ENCODE data around the gene TSPAN32.

The TSPAN32 gene
- long read RNA-seq, partial matches to known transcripts = 15 of 38 reads
- long read RNA-seq, other reads (novel, unspliced or antisense) = 19 of 38 reads

- peak; percentile 97 to 100 for DNase-seq (ENCODE audit: low read depth in 1 of 2, low spot score in 1 of 2)
- peak within 1 kb of the TSS; percentile 69 for H3K4me3 ChIP-seq (replicated peaks; ENCODE audit: insufficient read depth, low read length)
- no peaks in the 10 kb centered on the region for H3K27me3 ChIP-seq (ENCODE audit: insufficient read depth, poor library complexity, severe bottlenecking)
- TF ChIP-seq SPI1 (IDR thresholded peaks at IDR 0.05; ENCODE audit: borderline replicate concordance, low read depth) (peak; percentile 76; the same call in 1 of the 2 replicates), CTCF (IDR thresholded peaks at IDR 0.05; ENCODE audit: insufficient read depth, low read length) (no peak), REST (IDR thresholded peaks at IDR 0.05; ENCODE audit: insufficient replicate concordance, low read depth) (no peak), GABPA (IDR thresholded peaks at IDR 0.05; ENCODE audit: low read depth) (peak; percentile 47; the same call in 1 of the 2 replicates), POLR2AphosphoS5 (IDR thresholded peaks at IDR 0.05; ENCODE audit: low read depth) (peak; percentile 97)
- peak within 1 kb of the TSS; percentile 98 for H3K27ac ChIP-seq (replicated peaks)
Observed at GRCh38 chr11:2301631-2302305, at the start of gene TSPAN32, which contains the start of gene C11orf21. Gene TSPAN32, plus strand, starts transcription at chr11:2302013. Its CDS starts 137 bp downstream, at chr11:2302150. Gene C11orf21, minus strand, starts transcription at chr11:2301918. Its CDS starts 110 bp downstream, at chr11:2301808.

GRCh38 chr11:2252018-2252417 lies 49.8 kb upstream of the TSPAN32 start:
- TF ChIP-seq POLR2AphosphoS5 (IDR thresholded peaks at IDR 0.05; ENCODE audit: low read depth) = no peak
- no peak for DNase-seq (ENCODE audit: low read depth in 1 of 2, low spot score in 1 of 2)
- H3K27me3 ChIP-seq (ENCODE audit: insufficient read depth, poor library complexity, severe bottlenecking) = peaks cover 2% of the 10 kb centered on the region

GRCh38 chr11:2256293-2256913 lies 45.4 kb upstream of the TSPAN32 start:
- H3K27me3 ChIP-seq (ENCODE audit: insufficient read depth, poor library complexity, severe bottlenecking) = peaks cover 13% of the 10 kb centered on the region
- no peak overlapping the region for H3K4me3 ChIP-seq (replicated peaks; ENCODE audit: insufficient read depth, low read length)
- no peak overlapping the region for H3K27ac ChIP-seq (replicated peaks)
- DNase-seq (ENCODE audit: low read depth in 1 of 2, low spot score in 1 of 2) = no peak
- TF ChIP-seq GABPA (IDR thresholded peaks at IDR 0.05; ENCODE audit: low read depth) (no peak), CTCF (IDR thresholded peaks at IDR 0.05; ENCODE audit: insufficient read depth, low read length) (no peak), SPI1 (IDR thresholded peaks at IDR 0.05; ENCODE audit: borderline replicate concordance, low read depth) (no peak), REST (IDR thresholded peaks at IDR 0.05; ENCODE audit: insufficient replicate concordance, low read depth) (no peak), POLR2AphosphoS5 (IDR thresholded peaks at IDR 0.05; ENCODE audit: low read depth) (no peak)

More at GRCh38 chr11:2252018-2252417, 49.8 kb upstream of the TSPAN32 start:
- Histone ChIP-seq H3K4me3 (replicated peaks; ENCODE audit: insufficient read depth, low read length) (no peak overlapping the region), H3K27ac (replicated peaks) (no peak overlapping the region)

GRCh38 chr11:2256951-2257700 lies 44.7 kb upstream of the TSPAN32 start:
- no peak overlapping the region for H3K4me3 ChIP-seq (replicated peaks; ENCODE audit: insufficient read depth, low read length)
- no peak for DNase-seq (ENCODE audit: low read depth in 1 of 2, low spot score in 1 of 2)
- no peak for TF ChIP-seq GABPA (IDR thresholded peaks at IDR 0.05; ENCODE audit: low read depth)
- no peak for TF ChIP-seq REST (IDR thresholded peaks at IDR 0.05; ENCODE audit: insufficient replicate concordance, low read depth)
- no peak for TF ChIP-seq POLR2AphosphoS5 (IDR thresholded peaks at IDR 0.05; ENCODE audit: low read depth)
- H3K27ac ChIP-seq (replicated peaks) = no peak overlapping the region
- H3K27me3 ChIP-seq (ENCODE audit: insufficient read depth, poor library complexity, severe bottlenecking) = peaks cover 13% of the 10 kb centered on the region
